Limb (tissue), 2 donors: ENCODE measurements around the gene GGCX.
"Not testable (repeated sequence)": the region's sequence is repeated elsewhere in the genome, so short reads cannot be mapped to it uniquely, and the experiment has no call there.

ENCODE experiments used
- DNase-seq, 2 donors: peaks; one replicate each; pipeline ENCODE4 v3.0.0-alpha.2; 2016; ENCODE audit errors: extremely low spot score in 2 of 2

The GGCX gene

DNA sequence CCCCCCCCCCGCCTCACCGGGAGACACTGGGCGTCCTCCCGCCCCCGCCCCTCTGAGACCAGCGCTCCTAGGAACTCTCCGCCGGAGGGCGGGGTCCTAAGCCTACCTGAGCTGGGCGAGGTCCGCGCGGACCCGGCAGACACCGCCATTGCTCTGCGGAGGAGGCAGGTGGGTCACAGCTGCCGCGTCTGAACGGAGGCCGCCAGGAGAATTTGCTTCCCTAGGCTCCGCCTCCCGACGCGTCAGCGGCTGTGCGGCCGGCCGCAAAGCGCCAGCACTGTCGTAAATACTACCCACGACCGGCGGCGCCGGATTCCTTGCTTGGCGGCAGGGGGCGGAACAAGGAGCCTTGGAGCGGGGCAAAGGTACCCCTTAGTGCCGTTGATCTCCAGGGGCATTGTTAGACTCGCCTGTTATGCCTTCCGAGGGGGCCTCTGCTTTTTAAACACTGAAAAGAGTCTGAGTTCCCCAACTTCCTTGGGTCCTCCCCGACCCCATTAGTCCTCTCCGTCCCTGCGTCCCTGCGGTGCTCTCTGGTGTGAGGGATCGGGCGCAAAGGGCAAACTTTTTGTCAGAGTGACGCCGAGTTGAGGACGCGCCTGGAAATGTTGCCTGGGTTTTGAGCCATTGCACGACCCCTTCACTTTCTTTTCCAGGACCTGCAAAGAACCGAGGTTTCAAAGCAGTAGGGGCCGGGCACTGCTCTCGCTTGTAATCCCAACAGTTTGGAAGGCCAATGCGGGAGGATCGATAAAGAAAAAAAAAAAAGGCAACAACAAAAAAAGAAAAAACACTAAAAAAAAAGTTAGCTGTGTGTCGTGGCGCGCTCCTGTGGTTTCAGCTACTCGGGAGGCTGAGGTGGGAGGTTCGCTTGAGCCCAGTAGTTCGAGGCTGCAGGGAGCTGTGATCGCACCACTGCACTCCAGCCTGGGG is at the start of gene GGCX:
GGCX (minus strand) TSS at position 214 of the 933 bp plus-strand sequence; CDS start at position 149, 65 bp downstream.
- peak; percentile 96 for DNase-seq

DNA sequence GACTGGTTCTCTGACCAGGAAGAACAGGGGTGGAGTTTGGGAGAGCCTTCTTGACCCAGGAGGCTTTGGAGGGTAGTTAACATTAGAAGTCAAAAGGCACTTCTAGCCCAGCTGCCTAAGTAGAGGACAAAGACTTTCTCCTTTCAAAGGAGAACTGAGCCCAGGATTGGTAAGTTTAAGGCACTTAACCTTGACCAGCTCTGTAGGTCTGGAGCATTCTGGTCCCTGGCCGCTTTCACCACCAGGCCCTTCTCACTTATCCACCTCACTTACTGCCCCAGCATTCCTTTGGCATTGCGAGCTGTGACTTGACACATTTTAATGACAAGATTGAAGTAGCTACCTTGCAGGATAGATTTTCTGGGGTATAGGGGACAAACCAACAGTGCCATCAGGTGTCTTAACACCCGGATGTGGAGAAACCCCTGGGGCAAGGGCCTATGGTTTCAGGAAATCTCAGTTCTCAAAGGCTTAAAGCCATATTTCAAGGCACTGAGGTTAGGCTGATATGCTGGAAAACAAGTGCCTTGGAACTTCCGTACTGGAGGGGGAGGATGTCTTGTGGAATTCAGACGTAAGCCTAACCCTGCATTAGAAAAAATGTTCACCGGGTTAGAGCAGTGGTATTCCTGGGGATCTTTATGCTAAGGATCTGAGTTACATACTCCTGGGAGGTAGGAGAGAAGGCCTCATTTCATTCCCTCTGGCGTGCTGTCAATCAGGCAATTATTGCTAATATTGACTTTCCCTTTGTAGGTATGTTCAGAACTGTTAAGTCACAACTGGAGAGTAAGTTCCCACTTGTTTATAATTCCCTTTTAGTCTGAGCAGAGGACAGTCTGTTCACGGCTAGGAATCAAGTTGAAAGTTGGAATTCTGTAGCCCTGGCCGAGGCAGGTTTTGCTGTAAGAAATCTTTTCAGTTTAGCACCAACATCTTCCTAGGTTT is 46.2 kb upstream of the GGCX start:
- no peak for DNase-seq

DNA sequence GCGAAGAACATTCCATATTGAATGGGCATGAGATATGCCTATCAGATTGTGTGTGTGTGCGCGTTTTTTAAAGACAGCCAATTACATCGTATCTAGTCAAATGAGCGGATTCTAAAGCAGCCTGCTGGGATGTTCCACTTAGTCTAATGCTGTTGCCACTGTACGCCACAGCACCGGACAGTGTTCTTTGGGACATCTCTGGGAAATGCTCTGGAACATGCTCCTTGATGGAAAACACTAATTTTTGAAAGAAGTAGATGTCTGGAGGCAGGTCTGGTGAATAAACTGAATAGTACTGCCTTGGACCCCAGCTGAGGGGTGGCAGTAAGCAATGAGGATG is 44.8 kb upstream of the GGCX start:
- no peak for DNase-seq

DNA sequence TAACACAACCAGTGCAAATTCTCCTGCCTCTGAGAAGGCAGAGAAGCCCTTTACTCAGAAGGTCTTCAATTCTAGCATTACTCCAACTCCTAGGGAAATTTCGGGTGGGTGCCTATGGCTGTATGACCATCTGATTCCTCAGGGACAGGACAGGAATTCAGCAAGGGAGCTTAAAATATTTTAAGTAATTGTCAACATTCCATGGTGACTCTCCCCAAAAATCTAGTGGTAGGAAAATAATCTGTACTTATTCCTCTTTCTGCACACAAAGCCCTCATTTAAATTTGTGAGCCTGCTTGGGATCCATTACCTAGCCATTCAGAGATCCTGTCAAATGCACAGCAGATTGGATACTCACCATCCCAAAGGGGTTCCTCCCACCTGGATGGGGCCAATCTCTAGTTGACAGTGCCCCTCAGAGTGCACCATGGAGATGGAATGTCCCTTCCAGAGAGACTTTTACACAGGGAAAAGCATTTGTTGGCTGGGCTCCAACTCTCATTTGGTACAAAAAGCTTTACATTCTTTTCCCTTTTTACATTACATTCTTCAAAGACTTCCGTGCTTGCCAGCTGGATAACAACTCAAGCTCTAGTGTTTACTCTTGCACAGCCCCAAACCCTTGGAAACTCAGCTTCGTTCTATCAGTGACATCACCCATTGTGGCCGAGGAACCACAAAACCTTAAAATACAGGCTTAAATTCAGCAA is 44.3 kb upstream of the GGCX start:
- no peak for DNase-seq

DNA sequence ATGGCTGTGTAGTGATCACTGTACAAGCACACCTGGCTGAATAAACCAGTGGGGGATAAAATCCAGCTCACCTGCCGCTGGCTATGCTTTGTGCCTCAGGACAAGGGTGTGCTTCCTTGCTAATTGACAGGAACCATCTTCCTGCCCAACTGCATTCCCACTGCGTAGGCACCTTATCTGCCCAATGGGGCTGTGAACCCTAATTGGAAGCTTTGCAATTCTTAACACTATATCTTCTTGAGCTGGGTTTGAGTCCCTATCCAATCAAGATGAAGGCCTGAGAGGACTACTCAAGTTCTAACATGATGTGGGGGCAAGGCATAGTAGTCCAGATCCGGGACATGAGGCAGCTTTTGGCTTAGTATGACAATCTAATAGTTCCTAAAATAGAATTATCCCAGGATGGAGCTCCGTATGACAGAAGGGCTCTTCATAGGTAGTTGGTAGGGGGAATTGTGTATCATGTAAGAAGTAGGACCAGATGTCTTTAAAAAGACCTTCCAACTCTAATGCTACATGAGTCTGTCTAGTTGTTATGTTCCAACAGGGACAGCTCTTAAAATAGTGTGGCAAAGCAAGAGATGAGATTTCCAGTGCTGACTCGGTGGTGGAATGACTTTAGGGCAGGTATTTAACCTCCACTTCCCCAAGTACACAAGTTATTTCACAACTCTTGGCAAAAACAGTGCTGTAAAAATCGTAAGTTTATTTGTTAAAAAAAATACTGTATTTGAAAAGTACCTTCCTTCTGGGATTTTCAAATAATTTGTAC is 43.5 kb upstream of the GGCX start:
- DNase-seq: no peak

DNA sequence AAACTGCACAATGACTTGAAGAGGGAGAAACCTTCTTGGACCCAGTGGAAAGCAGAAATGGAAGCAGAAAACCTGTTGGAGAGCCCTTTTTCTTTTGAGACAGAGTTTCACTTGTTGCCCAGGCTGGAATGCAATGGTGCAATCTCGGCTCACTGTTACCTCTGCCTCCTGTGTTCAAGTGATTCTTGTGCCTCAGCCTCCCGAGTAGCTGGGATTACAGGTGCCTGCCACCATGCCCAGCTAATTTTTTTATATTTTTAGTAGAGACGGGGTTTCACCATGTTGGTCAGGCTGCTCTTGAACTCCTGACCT is 42.8 kb upstream of the GGCX start:
- not testable (repeated sequence) for DNase-seq

DNA sequence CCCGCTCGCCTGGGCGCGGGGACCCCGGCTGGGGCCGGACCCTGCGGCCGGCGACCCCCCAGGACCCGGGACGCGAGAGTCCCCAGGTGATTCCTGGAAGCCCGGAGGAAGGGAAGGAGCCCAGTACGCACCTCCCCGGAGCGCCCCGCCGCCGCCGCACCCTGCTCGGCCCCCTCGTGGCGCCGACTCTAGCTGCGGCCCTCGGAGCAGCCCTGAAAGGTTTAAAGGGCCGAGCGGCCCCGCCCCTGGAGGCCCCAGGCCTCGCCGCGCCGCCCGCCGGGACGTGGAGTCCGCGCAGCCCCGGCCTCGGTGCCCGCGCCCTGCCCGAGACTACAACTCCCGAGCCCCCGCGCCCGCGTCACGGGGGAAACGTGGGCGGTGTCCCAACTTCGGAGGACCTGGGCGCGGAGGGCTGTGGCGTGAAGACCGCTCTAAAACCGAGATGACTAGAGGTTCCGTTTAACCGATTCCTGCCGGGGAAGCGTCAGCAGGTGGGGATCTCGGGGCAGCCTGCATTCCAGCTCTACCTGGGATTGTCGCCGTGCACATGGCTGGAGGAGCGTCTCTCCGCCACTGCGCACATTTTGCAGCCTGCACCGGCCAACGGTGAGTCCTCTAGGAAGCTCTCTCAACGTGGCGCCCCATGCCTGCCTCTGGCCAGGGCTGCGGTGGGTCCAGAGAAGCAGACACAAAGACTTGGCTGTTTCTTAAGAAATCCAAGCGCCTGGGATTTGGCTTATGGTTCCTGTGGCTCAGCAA is 41.4 kb upstream of the GGCX start, which contains the start of gene TMEM150A:
TMEM150A (minus strand) TSS at position 223 of the 759 bp plus-strand sequence. CDS start 750 bp downstream, outside the sequence.
- DNase-seq: peak; percentile 92

DNA sequence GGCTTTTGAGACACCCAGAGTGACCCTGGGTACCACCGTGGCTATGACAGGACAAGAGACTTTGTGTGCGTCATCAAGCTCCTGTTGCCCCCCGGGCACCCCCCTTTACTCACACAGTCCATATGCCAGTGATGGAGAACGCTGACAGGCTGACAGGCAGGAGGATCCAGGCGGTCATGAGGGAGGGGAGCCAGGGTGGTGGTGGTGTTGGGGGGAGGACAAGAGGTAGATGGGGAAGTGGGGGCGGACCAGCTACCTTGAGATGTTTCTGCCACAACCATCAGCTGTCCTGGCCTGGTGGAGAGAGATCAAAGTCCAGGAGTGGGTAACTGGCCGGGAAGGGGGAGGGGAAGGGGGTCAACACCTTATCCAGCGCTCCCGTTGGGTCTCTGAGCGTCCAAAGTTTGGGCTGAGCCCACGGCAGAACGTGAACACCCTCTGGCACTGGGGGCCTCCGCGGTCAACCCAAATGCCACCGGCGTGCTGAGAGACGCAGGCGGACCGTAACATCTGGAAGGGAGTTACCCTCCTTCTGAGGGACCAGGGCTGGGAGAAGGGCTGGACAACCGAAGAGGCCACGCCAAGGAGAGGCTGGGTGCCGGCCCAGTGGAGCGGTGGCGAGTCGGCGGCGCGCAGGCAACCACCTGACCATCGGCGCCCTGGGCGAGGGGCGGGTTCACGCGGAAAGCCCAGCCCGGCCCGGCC is 40.6 kb upstream of the GGCX start:
- peak in 1 of 2 donors; percentile 45 for DNase-seq

DNA sequence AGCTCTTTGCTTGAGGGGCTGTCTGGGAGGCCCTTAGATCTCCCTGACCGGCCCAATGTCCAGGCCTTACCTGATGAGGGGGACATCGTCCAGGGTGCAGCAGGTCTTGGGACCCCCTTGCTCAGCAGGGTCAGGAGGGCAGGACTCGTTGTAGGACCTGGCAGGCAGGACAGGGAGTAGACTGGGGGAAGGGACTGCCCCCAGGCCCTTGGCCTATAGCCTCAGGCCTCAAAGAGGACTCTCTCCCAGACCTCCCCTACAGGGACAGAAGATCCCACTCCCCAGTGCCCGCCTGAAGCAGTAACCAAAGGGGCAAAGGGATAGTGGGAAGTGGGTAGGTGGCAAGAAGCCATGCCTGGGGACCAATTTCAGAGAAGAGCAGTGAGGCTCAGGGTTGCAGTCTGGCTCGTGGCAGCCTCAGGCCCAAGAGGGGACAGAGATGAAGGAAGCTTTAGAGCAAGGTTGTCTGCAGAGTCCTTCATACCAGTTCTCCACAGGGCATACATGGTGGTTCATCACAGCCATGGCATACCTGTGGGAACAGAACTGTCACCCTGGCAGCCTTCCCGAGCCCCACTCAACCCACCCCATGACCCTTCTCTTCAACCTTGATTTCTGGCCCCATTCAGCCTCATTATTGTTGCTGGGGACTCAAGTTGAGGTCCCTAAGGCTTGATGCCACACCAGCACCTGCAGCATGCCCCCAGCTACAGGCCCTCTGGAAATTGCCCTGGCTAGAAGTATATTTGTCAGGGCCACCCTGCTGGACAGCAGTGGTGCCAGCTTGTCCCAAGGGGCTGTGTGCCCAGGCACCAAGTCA is 39.9 kb upstream of the GGCX start:
- no peak for DNase-seq

DNA sequence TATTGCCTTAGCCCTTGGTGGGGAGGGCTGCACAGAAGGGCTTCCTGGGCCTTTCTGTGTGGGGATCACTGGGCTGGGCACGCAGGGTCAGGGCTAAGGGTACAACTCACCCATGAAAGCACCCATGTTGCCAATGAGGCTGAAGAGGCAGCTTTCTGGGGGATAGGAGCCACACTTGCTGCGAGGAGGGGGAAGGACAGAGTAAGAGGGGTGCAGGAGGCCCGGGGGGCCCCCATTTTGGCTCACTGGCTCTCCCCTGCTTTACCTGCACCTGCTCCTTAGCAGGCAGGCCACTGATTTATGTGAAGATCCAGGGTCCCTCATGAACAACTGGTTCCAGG is 38.9 kb upstream of the GGCX start:
- DNase-seq: no peak

DNA sequence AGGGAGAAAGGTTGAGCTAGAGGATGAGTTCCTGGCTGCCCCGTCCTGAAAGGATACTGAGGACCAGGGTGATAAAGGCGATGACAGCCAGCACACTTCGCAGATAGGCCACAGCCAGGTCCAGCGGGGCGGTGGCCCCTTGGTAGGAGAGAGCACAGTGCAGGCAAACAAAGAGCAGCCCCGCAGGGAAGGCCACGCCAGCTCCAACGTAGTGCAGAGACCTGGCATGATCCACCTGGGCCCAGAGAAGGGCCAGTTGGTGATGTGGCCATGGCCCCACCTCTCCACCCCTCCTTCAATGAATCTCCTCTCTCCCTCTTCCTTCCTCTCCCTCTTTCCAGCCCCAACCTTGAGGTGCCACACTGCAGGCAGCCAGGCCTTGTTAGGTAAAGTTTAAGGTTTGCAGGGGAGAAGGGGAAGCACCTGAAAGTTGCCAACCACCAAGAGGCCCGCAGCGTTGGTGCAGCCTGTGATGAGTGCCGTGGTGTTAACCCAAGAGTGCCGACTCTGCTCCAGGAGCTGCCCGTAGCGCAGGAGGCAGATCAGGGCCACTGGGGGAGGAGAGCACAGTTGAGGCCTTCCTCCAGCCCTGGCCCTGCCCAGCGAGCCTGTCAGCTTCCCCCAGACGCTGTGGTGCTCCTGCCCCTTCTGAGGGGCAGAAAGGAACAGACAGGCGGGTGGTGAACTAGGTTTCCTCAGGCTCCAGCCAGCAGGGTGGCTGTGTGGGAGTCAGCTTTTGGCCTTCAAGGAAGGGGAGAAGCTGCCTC is 38.4 kb upstream of the GGCX start:
- DNase-seq: no peak

DNA sequence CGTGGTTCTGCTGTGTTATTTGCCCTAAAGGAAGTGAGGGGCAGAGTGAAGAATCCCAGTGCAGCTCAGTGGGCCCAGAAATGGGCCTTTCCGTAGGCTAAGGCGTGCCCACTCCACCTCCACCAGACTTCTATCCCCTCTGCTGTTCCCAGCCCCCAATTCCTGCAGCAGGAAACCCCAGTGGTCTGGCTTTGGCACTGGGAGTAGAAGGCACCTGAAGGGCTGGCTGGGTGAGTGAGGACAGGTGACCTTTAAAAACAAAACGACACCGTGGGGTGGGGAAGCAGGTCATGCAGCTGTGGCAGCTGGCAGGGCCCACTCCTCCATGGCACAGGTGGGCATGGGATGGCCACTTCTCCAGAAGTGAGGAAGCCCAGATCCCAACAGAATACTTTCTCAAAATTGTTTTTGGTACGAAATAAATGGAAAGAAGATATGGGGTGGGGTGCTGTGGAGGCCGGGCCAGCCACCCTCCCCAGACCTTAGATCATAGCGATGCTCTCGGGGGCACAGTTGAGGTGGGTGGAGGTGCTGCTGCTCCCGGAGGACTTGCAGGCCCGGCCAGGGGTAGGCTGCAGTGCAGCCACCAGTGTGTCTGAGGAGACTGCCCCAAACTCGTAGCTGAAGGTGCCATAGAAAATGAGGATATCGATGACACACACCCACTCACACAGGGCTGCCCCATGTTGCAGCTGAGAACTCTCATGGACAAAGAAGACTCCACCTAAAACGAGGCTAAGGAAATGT is 37.5 kb upstream of the GGCX start:
- DNase-seq: no peak

DNA sequence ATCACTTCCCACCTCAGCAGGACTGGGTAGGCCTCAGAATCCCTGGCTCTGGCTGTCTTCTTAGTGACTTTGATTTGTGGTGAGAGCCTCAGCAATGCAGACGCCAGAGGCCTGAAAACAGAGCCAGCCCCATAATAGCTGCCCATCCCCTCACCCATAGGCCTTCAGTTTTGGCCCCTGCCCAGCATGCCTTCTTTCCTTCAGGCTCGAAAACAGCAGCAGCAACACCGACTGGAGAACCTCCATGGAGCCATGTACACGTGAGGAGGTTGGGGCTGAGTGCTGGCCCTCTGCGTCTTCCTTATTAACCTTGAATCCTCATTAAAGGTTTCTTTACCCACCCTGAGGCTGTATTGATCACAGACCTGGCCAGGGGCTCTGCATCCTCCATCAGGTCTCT is 35.9 kb upstream of the GGCX start:
- no peak for DNase-seq

DNA sequence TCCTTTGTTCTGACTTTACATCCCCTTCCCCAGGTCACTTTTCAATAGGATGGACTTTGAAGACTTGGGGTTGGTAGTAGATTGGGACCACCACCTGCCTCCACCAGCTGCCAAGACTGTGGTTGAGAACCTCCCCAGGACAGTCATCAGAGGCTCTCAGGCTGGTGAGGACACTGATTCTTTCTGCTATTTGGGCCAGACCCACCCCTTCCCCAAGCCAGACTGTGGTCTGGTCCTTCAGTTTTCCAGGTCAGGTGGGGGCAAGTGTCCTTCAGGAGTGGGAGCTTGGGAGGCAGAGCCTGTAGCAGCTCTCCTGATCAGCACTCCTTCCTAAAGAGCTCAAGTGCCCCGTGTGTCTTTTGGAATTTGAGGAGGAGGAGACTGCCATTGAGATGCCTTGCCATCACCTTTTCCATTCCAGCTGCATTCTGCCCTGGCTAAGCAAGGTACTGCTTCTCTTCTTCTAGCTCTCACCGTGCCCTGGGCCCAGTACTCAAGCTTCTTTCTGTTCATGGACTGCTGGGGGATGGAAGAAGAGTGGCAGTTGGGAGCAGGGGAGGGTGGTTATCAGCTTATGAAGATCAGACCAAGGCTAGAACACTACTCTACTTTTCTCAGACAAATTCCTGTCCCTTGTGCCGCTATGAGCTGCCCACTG is 35.3 kb upstream of the GGCX start:
- no peak for DNase-seq

DNA sequence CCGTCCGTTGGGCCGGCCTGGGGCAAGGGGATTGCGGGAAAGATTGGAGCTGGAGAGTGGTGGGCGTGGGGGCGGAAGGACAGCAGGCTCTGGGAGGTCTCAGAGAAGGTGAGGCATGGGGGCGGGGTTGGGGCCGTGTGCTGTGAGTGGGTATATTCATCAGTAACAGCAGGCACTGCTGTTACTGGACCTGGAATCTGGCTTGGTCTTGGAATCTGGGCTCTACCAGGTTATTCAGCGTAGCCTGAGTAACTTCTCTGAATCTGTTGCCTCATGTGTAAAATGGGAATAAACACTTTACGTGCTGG is 34.7 kb upstream of the GGCX start:
- DNase-seq: no peak

DNA sequence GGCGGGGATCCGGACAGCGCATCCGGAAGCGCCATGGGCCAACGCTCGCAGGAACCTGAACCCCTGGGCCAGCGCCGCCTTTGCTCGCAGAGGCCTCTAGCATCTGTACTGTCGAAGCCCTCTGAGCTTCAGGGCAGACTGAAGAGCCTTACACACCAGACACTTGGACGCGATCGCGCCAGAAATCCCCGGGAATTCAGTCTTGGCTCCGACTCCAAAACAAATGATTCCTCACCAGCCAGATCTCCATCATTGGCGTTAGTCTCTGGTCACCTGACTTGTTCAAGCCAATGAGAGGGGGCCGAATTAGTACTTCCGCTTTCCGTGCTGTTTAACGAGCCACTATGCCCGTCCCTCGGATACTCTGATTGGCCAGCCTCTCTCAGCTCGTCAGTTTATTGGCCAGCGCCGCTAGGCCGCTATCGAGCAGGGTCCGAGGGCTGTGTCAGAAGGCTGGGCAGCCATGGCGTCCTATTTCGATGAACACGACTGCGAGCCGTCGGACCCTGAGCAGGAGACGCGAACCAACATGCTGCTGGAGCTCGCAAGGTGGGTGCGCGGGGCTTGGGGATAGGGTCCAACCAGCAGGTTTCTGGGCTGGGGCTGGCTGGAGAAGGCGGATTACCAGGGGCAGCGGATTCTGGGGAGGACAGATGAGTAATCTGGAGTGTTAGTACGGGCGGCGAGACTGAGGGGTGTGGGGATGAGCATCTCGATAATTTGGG is 34.2 kb upstream of the GGCX start, which contains the start of gene RNF181:
RNF181 (plus strand) TSS at position 445 of the 725 bp plus-strand sequence; CDS start at position 464, 19 bp downstream.
- DNase-seq: peak; percentile 92 to 99
